Right hindlimb (tissue), 1 donor: ENCODE data around the gene TSPAN2.

Experiments
- DNase-seq: peaks from one replicate; pipeline ENCODE4 v3.0.0-alpha.2; 2018

The TSPAN2 gene

DNA sequence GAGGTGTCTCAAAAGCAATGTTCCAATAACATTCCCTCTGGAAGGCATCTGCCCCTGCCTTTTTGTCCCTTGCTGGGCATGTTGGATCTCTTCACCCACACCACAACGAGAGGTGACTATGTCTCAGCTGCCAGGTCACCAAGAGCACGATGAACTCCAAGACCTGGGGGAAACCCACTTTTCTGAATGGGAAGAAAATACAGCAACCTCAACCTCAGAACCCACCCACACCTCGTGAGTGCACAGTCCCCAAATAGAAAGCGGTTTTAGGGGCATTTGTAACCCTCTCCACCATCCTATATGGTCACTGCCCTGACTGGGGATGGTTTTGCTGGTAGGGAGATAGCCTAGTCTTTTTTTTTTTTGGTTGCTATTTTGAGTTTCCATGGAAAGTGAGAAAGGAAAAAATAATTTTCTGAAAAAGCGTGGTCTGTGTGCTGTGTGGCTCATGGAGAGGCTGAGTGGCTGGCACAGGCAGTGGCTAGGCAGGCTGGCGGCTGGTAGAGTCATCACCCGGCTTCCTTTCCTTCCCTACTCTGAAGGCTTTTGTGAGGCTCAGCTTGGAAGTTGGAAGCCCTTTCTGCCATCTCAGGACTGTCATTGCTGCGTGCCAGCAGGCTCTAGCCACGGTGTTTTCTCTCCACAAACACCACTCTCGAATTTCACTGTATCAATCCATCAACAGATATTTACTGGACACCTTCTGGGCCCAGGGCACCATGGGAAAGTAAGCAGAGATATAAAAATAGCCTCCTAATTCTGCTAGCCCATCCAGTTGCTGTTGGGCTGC, 15.8 kb downstream of the TSPAN2 start:
- peak; percentile 62 for DNase-seq

DNA sequence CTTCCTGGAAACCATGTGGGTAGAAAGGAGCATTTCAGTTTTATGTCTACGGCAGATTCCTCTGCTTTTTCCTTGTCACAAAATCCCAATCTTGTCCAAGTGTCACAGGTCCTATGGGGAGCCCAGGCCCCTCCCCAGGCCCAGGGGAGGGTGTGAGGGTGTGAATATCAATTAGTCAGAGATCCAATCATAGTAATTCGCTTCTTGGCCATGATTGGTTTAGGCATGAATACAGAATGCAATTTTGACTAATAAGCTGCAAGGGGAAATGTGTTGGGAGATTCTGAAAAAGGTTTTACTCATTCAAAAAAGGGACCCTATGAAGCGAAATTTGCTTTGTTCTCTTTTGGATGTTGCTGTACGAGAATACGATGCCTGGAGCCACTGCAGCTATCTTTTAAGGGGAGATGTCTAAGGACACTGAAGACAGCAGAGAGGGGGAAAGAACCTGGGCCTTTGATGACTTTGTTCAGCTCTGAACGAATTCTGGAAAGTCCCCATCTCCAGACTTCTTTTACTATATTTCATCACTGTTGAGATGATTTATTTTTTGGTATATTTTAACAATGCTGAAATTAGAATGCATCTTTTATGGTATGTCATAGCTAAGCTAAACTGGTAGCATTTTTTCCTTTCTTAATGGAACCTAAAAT, 18.2 kb downstream of the TSPAN2 start:
- no peak for DNase-seq

GRCh38 chr1:115069659-115070308, 19.5 kb downstream of the TSPAN2 start:
- DNase-seq = no peak

DNA sequence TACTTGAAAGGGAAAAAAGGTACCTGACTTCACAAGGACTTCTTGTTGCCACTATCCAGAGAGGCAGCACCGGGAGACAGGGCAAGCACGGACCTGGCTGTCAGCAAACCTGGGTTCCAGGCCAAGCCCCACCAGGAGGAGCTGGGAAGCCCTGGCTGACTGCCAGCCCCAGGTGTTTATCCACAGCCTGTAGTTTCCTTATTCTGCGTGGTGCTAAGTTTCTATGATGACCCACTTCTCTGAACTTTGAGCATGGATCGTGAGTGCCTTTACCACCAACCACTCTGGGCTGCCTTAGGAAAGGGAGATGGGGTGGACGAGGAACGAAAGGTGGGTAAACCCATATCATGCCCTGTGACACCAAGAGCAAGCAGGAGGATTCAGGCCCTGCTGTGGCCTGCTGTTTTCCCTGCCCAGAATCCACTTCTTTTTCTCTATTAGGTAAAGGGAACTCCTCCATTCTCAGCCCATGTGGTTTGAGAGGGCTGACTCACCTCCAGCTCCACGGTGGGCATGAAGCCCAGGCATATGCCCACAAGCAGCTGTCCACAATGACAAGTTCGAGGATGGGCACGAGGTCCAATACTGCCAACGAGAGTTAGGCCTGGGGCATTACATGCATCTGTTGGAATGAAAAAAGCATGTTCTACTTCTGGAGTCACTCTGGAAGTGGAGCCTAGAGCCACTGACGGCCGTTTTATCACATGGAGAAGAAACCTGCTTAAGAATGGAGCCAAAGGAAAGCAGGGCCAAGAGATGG, 20.3 kb downstream of the TSPAN2 start:
- no peak for DNase-seq

GRCh38 chr1:115067161-115067859, 22.0 kb downstream of the TSPAN2 start:
- no peak for DNase-seq

- DNase-seq = no peak
Observed at GRCh38 chr1:115065021-115065420, 24.3 kb downstream of the TSPAN2 start.

DNA sequence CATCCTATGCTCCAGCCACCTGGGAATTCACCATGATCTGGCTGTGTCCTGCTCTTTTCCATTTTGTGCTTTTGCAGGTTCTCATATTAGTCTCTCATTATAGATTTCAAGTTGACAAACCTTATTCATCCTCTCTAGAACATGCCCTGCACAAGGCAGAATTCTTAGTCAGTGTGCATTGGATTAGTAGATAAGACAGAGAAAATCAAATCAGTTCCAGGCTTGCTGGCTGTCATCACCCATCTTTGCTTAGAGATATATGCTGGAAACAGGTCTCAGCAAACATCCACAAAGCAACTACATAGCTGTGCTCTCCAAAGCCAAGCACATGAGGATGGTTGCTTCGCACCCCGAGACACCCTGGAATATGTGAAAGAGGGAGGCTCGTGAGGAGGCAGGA, 24.8 kb downstream of the TSPAN2 start:
- DNase-seq = no peak

DNA sequence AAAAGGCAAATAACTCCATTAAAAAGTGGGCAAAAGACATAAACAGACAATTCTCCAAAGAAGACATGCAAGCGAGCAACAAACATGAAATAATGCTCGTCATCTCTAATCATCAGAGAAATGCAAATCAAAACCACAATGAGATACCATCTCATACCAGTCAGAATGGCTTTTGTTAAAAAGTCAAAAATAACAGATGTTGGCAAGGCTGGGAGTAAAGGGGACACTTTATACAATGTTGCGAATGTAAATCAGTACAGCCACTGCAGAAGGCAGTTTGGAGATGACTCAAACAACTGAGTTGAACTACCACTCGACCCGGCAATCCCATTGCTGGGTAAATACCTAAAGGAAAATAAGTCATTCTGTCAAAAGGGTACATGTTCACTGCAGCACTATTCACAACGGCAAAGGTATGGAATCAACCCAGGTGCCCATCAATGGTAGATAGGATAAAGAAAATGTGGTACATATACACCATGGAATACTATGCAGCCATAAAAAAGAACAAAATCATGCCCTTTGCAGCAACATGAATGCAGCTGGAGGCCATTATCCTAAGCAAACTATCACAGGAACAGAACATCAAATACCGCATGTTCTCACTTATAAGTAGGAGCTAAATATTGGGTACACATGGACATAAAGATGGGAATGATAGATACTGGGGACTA, 25.9 kb downstream of the TSPAN2 start:
- DNase-seq = no peak

DNA sequence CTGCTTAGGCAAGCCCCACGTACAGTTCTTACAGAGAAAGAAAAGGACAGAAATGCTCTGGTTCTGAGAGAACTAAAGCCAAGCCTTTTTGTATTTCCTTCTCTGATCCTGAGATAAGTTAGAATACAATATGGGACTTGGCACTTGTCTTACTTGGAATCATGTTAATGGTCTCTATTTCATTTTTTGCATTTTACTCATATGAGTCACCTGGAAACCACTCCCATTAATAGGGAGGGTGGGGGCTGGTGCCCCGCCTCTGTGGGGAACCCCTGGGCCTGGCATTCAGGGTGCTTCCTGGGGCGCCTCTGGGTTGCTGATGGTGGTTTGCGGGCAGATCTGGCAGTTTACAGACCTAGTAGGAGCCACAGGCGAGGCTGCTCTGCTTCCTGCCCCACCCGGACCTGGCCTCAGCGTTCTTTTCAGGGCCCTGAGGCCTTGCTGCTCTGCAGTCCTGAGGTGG, 26.7 kb downstream of the TSPAN2 start:
- no peak for DNase-seq

DNA sequence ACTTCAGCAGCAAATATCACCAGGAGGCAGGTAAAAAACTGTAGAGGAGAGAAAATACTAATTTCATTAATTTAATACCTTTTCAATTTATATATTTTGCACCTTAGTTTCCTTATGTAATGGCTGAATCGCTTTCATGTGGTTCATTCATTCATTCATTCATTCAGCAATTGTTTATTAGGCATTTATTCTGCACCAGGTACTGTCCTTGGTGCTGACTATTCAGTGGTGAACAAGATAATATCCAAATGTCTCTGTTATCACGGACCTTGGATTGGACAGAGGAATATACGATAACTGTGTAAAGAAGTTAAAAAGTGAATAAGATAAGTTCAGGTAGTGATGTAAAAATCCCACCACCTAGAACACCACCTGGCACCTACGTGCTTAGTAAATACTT, 28.8 kb downstream of the TSPAN2 start:
- DNase-seq = no peak

GRCh38 chr1:115059316-115059715, 30.0 kb downstream of the TSPAN2 start:
- no peak for DNase-seq

- no peak for DNase-seq
Observed at GRCh38 chr1:115057661-115058254, 31.5 kb downstream of the TSPAN2 start.

GRCh38 chr1:115056395-115056798, 32.9 kb downstream of the TSPAN2 start:
- DNase-seq = peak; percentile 42

DNA sequence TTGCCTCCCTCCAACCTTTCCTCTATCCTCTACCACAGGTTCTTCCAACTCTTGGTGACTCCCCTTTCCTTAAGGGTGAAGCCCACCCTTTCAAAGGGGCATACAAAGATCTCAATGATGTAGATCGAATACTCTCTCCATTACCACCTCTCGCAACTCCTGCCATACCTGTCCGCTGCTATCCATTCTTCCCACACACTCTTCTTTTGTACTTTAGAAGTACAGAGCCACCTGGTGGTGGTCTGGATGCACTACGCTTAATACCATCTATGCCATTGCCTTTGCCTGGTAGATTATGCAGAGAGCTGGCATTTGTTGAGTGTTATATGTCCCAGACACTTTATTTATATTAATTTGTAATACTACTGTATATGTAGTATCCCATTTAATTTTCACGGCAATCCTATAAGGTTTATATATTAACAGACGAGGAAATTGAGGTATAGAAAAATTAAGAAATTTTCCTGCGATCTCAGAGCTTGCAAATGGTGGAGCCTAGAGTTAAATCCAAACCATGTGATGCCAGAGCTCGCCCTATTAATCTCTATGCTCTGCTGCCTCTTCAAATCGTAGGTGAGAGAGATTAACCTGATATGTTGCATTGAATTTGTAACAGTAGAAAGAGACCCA, 36.7 kb downstream of the TSPAN2 start:
- no peak for DNase-seq

- no peak for DNase-seq
Observed at GRCh38 chr1:115051850-115052249, 37.5 kb downstream of the TSPAN2 start.

GRCh38 chr1:115046751-115047150, 42.6 kb downstream of the TSPAN2 start:
- no peak for DNase-seq

DNA sequence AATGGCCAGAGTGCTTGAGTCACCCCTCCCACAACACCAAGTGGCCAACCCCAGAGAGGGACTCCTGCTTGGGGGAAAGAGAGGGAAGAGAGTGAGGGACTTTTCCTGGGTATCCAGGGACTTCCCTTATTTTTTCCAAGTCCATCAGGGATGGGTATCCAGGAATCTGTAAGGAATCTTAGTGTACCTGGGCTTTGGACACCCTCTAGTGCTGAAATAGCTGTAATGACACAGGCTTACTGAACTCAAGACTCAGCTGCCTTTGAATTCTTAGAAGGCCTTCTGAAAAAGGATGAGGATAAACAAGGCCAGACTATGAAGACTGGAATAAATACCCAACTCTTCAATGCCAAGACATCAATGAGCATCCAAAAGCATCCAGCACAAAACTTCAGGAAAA, 47.6 kb downstream of the TSPAN2 start:
- no peak for DNase-seq

GRCh38 chr1:115040501-115040900, 48.8 kb downstream of the TSPAN2 start:
- no peak for DNase-seq

- no peak for DNase-seq
Observed at GRCh38 chr1:115036814-115037507, 52.3 kb downstream of the TSPAN2 start.

- no peak for DNase-seq
Observed at GRCh38 chr1:115035652-115036051, 53.7 kb downstream of the TSPAN2 start.
